Measurements from ENCODE around the gene OAS2. TPM values are rescaled to one million over a fixed set of nuclear protein-coding genes. Genes with fewer than 3 reads are reported as not detected.

The OAS2 gene
- total and polyA plus RNA-seq, 9 of the 15 experiments (the other 6 are each of a cell fraction or from before 2014, with no cell fraction given): 0.13 to 0.85 TPM; not detected in 7

- TF ChIP-seq REST (IDR thresholded peaks at IDR 0.05; ENCODE audit: borderline replicate concordance) (peak; percentile 18; the same call in 1 of the 2 replicates), REST (CRISPR knock-in tag; IDR thresholded peaks at IDR 0.05; ENCODE audit: low read depth) (no peak), ZNF232 (CRISPR knock-in tag; IDR thresholded peaks at IDR 0.05) (no peak), CHD4 (IDR thresholded peaks at IDR 0.05; ENCODE audit: insufficient read depth, insufficient replicate concordance, low read depth, low read length, poor library complexity, severe bottlenecking) (peak; percentile 79), MYNN (IDR thresholded peaks at IDR 0.05) (no peak), MYNN (CRISPR knock-in tag; IDR thresholded peaks at IDR 0.05) (no peak), CEBPG (CRISPR knock-in tag; IDR thresholded peaks at IDR 0.05) (0 out of 2 replicates have a peak, but pooled peaks have one; percentile 2), CEBPG (tag; conservative IDR thresholded peaks at IDR 0.05 in 1 of 2, IDR thresholded peaks at IDR 0.05 in 1 of 2) (no peak), RBM14 (IDR thresholded peaks at IDR 0.05; ENCODE audit: borderline replicate concordance, insufficient read depth, low read depth, low read length) (no peak), E4F1 (CRISPR knock-in tag; IDR thresholded peaks at IDR 0.05; ENCODE audit: borderline replicate concordance) (no peak), SAFB (IDR thresholded peaks at IDR 0.05; ENCODE audit: borderline replicate concordance, low read depth, low read length) (peak; percentile 42; the same call in 1 of the 2 replicates), RBM25 (IDR thresholded peaks at IDR 0.05; ENCODE audit: low read depth, low read length, severe bottlenecking) (peak; percentile 60)
- TF ChIP-seq, protein P1, sequence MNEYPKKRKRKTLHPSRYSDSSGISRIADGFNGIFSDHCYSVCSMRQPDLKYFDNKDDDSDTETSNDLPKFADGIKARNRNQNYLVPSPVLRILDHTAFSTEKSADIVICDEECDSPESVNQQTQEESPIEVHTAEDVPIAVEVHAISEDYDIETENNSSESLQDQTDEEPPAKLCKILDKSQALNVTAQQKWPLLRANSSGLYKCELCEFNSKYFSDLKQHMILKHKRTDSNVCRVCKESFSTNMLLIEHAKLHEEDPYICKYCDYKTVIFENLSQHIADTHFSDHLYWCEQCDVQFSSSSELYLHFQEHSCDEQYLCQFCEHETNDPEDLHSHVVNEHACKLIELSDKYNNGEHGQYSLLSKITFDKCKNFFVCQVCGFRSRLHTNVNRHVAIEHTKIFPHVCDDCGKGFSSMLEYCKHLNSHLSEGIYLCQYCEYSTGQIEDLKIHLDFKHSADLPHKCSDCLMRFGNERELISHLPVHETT (CRISPR knock-in tag; conservative IDR thresholded peaks at IDR 0.05 in 1 of 2, IDR thresholded peaks at IDR 0.05 in 1 of 2): no peak
Measured at GRCh38 chr12:112937741-112938719, 40.3 kb upstream of the OAS2 start, which contains the start of gene OAS3 (continued).
